K562 (cell line): ENCODE measurements around the gene ARHGAP26. TPM values are rescaled to one million over a fixed set of nuclear protein-coding genes. Genes with fewer than 3 reads are reported as not detected.

Source experiments
- ATAC-seq: fragments of 200-7000 bp; cut with Tn5 transposase; 3 replicates; pipeline ENCODE4 v1.9.1; 2020; ENCODE audit warnings: moderate library complexity
- BruUV-seq: library from RNA; stranded (reverse); fragments of 400-500 nt; replicated peaks from 2 replicates; lab custom pipeline; 2021; lab: Mats Ljungman, UMichigan
- CTCF ChIA-PET: fragments of 300-600 bp; formaldehyde crosslinking; extraction: SDS; loops from one replicate; lab custom pipeline; 2021; ENCODE audit warnings: low intra/inter-chr PET ratio; lab: Yijun Ruan, JAX
- POLR2A ChIA-PET: fragments of 300-600, 350-650 bp; sonication (Branson Sonifier 250); formaldehyde crosslinking; extraction: SDS; loops from one replicate; lab custom pipeline; 2021; ENCODE audit warnings: antibody characterized with exemption, inconsistent platforms; lab: Yijun Ruan, JAX
- DNase-seq, 4 experiments: peaks; one replicate each; pipeline versions ENCODE4 v3.0.0 to v3.0.0-alpha.2; 2011 to 2018; ENCODE audit warnings: low spot score in 3 of 4, mixed read lengths in 3 of 4; ENCODE audit errors: extremely low read depth in 1 of 4
- FAIRE-seq: peaks from 2 replicates; lab custom pipeline; 2011; peaks lifted over from hg19 to GRCh38; lab: Jason Lieb, UNC
- H2AFZ ChIP-seq: 2 replicates; pipeline ENCODE4 v1.6.0; 2011; ENCODE audit warnings: low read depth, low read length, control low read depth, inconsistent platforms
- H3K27ac ChIP-seq: fragments of 200-600 bp; 3 replicates; pipeline ENCODE4 v1.8.0; 2011; ENCODE audit warnings: low read depth, mild to moderate bottlenecking, control low read depth, inconsistent platforms, low read length, moderate library complexity, mixed read lengths; ENCODE audit errors: extremely low read depth
- H3K27me3 ChIP-seq, 2 experiments: fragments of 300-600 bp in 1 of 2; 2 replicates in 1 of 2; 3 replicates in 1 of 2; pipeline versions ENCODE4 v1.6.0 to v1.8.0; 2011; ENCODE audit warnings: inconsistent platforms in 2 of 2, low read length in 2 of 2, mild to moderate bottlenecking in 1 of 2, mixed read lengths in 1 of 2, moderate library complexity in 1 of 2; ENCODE audit not compliant: control insufficient read depth in 2 of 2, insufficient read depth in 2 of 2
- H3K36me3 ChIP-seq: fragments of 300-600 bp; 3 replicates; pipeline ENCODE4 v1.8.0; 2011; ENCODE audit warnings: mild to moderate bottlenecking, low read length, inconsistent platforms; ENCODE audit not compliant: control insufficient read depth, insufficient read depth
- H3K4me1 ChIP-seq, 2 experiments: fragments of 200-600 bp in 1 of 2; replicated peaks in 1 of 2; 2 replicates in 1 of 2; 3 replicates in 1 of 2; pipeline versions ENCODE4 v1.5.1 to v1.8.0; 2011; ENCODE audit warnings: inconsistent platforms in 2 of 2, low read length in 2 of 2, mild to moderate bottlenecking in 1 of 2, mixed read lengths in 1 of 2, moderate library complexity in 1 of 2; ENCODE audit not compliant: control insufficient read depth in 2 of 2, insufficient read depth in 2 of 2
- H3K4me2 ChIP-seq: 2 replicates; pipeline ENCODE4 v1.6.1; 2011; ENCODE audit warnings: low read length, control low read depth, inconsistent platforms, mixed read lengths; ENCODE audit not compliant: insufficient read depth
- H3K4me3 ChIP-seq: fragments of 200-600 bp; sonication (generic), shearing (Covaris generic); 2 replicates; pipeline ENCODE4 v1.5.1; 2016; ENCODE audit warnings: control low read depth, inconsistent platforms
- H3K79me2 ChIP-seq: fragments of 200-600 bp; 3 replicates; pipeline ENCODE4 v1.8.0; 2011; ENCODE audit warnings: low read length, inconsistent platforms; ENCODE audit not compliant: control insufficient read depth, insufficient read depth
- H3K9ac ChIP-seq, 2 experiments: 2 replicates each; pipeline versions ENCODE4 v1.6.0 to v1.6.1; 2011; ENCODE audit warnings: low read depth in 2 of 2, low read length in 2 of 2, control low read depth in 1 of 2, inconsistent platforms in 1 of 2, mild to moderate bottlenecking in 1 of 2, mixed read lengths in 1 of 2; ENCODE audit not compliant: insufficient read depth in 1 of 2
- H3K9me1 ChIP-seq: one replicate; pipeline ENCODE4 v1.6.0; 2011; ENCODE audit warnings: inconsistent platforms, mild to moderate bottlenecking, low read length, moderate library complexity; ENCODE audit not compliant: control insufficient read depth, insufficient read depth
- H3K9me3 ChIP-seq: replicated peaks from 2 replicates; pipeline ENCODE4 v1.5.1; 2011; ENCODE audit warnings: low read depth, low read length, inconsistent platforms; ENCODE audit not compliant: control insufficient read depth, insufficient read depth
- H4K20me1 ChIP-seq: replicated peaks from 2 replicates; pipeline ENCODE4 v1.6.1; 2011; ENCODE audit warnings: low read length, inconsistent platforms, mixed read lengths; ENCODE audit not compliant: control insufficient read depth, insufficient read depth
- RAD21 ChIP-seq, 2 experiments: fragments of 250-450 bp in 1 of 2; fragments of 450-650 bp in 1 of 2; sonication (Bioruptor Pico) in 1 of 2; formaldehyde crosslinking in 1 of 2; IDR thresholded peaks in 1 of 2; conservative IDR thresholded peaks in 1 of 2; 2 replicates each; pipeline versions ENCODE4 v1.4.0 to v1.8.0; 2020 to 2022; ENCODE audit warnings: mild to moderate bottlenecking in 2 of 2, moderate library complexity in 1 of 2
- RAD51 ChIP-seq: fragments of 450-650 bp; IDR thresholded peaks from 2 replicates; pipeline ENCODE4 v1.7.1; 2016; ENCODE audit warnings: low read depth, mild to moderate bottlenecking, borderline replicate concordance
- RFX1 ChIP-seq: fragments of 450-650 bp; IDR thresholded peaks from 2 replicates; pipeline ENCODE4 v1.6.1; 2016; ENCODE audit warnings: mild to moderate bottlenecking, moderate library complexity
- SNIP1 ChIP-seq: fragments of 450-650 bp; IDR thresholded peaks from 2 replicates; pipeline ENCODE4 v1.7.1; 2017; ENCODE audit warnings: low read depth, mild to moderate bottlenecking
- ZNF175 ChIP-seq: fragments of 200-800 bp; sonication (Bioruptor generic); IDR thresholded peaks from 2 replicates; pipeline ENCODE4 v1.6.1; 2016; ENCODE audit warnings: low read depth, mild to moderate bottlenecking, missing genetic modification characterization, missing compliant biosample characterization
- ZNF778 ChIP-seq: fragments of 450-650 bp; formaldehyde crosslinking; IDR thresholded peaks from 2 replicates; pipeline ENCODE4 v1.4.0; 2020; ENCODE audit warnings: mild to moderate bottlenecking, moderate library complexity
- WGBS: fragments of 100-300 bp; shearing (Covaris generic); methylation state at CpG from one replicate; pipeline ENCODE4 v1.1.6; 2016; ENCODE audit warnings: low coverage, mixed read lengths; ENCODE audit not compliant: insufficient coverage; ENCODE audit errors: missing lambda C conversion rate; 5-methylcytosine and 5-hydroxymethylcytosine counted together
- in situ Hi-C: fragments of 300-500 bp; cut with MboI; formaldehyde crosslinking; loops from 4 replicates; pipeline ENCODE4 v1.15.0; 2018; ENCODE audit warnings: inconsistent platforms, mixed read lengths
- intact Hi-C: fragments of 100-400 bp; cut with micrococcal nuclease; formaldehyde crosslinking; loops from 2 replicates; pipeline ENCODE4 v1.14.2; 2022
- polyA plus RNA-seq, 8 experiments: library from polyadenylated mRNA; depleted of rRNA in 4 of 8; stranded (reverse) in 5 of 8; unstranded in 3 of 8; fragments of >200 nt; fragmentation: Nextera tagmentation in 2 of 8; fragmentation: Illumina TruSeq in 1 of 8; extraction: Ambion mirVana in 2 of 8; extraction: Trizol in 1 of 8; gene quantifications; 2 replicates each; pipeline versions ENCODE4 v1.2.1 to v1.2.3, GENCODE V29; 2011 to 2014; ENCODE audit warnings: inconsistent platforms in 1 of 8, missing spikeins in 1 of 8
- total RNA-seq, 7 experiments: library from RNA; depleted of rRNA in 6 of 7; stranded (reverse); fragments of >200 nt in 6 of 7; fragmentation: Illumina TruSeq in 2 of 7; extraction: Trizol in 2 of 7; gene quantifications; 2 replicates each; pipeline versions ENCODE4 v1.2.1 to v1.2.3, GENCODE V29; 2011 to 2021; ENCODE audit warnings: low replicate concordance in 1 of 7
- TF ChIP-seq, protein P1 (sequence below): fragments of 250-450 bp; sonication (Bioruptor Pico); IDR thresholded peaks from 2 replicates; pipeline ENCODE4 v1.5.0; 2022; ENCODE audit warnings: mild to moderate bottlenecking
- TF ChIP-seq, protein P2 (sequence below), 3 experiments: IDR thresholded peaks in 2 of 3; conservative IDR thresholded peaks in 1 of 3; 2 replicates each; pipeline ENCODE4 v1.5.1; 2011 to 2012; ENCODE audit warnings: low read length in 3 of 3, mild to moderate bottlenecking in 3 of 3, control low read depth in 2 of 3, improper control_type of control experiment in 1 of 3, inconsistent platforms in 1 of 3, low read depth in 1 of 3, mixed read lengths in 1 of 3, moderate library complexity in 1 of 3; ENCODE audit not compliant: insufficient read depth in 2 of 3

Gene ARHGAP26
- total and polyA plus RNA-seq, 9 of the 15 experiments (the other 6 are each of a cell fraction or from before 2014, with no cell fraction given): 0.13 to 1.1 (median 0.55) TPM

DNA sequence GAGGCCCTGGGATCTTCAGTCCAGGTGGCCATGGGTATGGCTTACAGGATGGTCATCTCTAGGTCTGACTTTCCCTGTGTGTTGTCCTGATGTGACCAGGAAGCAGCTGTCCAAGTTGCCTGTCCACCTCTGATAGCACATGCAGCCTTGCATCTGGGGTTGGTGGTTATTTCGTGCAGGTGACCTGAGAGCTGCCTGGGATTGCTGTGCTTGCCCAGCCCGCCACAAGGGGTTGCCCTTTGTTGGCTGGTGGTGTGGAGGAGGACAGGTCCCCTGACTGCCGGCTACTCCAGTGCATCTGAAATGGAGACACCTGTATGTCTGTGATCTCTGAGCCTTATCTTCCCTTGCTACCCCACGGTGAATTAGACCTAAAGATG lies 212.6 kb downstream of the ARHGAP26 start:
- Histone ChIP-seq H3K9me3 (no peaks in the 10 kb centered on the region), H3K27me3 (0 out of 5 replicates have a peak, but pooled peaks cover 0 to 10% of the 10 kb centered on the region in 2 experiments), H3K9ac (no peak overlapping the region), H4K20me1 (no peaks in the 10 kb centered on the region), H3K36me3 (no peaks in the 10 kb centered on the region), H3K27ac (no peak overlapping the region), H3K4me1 (no peaks in the 10 kb centered on the region; a peak in 1 of 5 replicates), H2AFZ (no peak overlapping the region), H3K4me3 (no peak overlapping the region), H3K9me1 (no peaks in the 10 kb centered on the region), H3K4me2 (no peak overlapping the region), H3K79me2 (no peaks in the 10 kb centered on the region)
- ATAC-seq (peak; percentile 80), FAIRE-seq (no peak), DNase-seq (peak in 2 of 4 experiments; percentile 14 to 25)
- 0% methylated on average over 4 of the region's 4 CpGs for WGBS
- in situ Hi-C loops: no loop called here
- TF ChIP-seq SNIP1 (no peak), RAD51 (no peak), ZNF778 (CRISPR knock-in tag) (no peak), RAD21 (CRISPR knock-in tag; conservative IDR thresholded peaks at IDR 0.05 in 1 of 2, IDR thresholded peaks at IDR 0.05 in 1 of 2) (peak; percentile 15 to 46; a peak in 1 of 4 replicates), RFX1 (no peak), ZNF175 (no peak)
- TF ChIP-seq, protein P1, sequence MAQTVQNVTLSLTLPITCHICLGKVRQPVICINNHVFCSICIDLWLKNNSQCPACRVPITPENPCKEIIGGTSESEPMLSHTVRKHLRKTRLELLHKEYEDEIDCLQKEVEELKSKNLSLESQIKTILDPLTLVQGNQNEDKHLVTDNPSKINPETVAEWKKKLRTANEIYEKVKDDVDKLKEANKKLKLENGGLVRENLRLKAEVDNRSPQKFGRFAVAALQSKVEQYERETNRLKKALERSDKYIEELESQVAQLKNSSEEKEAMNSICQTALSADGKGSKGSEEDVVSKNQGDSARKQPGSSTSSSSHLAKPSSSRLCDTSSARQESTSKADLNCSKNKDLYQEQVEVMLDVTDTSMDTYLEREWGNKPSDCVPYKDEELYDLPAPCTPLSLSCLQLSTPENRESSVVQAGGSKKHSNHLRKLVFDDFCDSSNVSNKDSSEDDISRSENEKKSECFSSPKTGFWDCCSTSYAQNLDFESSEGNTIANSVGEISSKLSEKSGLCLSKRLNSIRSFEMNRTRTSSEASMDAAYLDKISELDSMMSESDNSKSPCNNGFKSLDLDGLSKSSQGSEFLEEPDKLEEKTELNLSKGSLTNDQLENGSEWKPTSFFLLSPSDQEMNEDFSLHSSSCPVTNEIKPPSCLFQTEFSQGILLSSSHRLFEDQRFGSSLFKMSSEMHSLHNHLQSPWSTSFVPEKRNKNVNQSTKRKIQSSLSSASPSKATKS (CRISPR knock-in tag): no peak
- TF ChIP-seq, protein P2, sequence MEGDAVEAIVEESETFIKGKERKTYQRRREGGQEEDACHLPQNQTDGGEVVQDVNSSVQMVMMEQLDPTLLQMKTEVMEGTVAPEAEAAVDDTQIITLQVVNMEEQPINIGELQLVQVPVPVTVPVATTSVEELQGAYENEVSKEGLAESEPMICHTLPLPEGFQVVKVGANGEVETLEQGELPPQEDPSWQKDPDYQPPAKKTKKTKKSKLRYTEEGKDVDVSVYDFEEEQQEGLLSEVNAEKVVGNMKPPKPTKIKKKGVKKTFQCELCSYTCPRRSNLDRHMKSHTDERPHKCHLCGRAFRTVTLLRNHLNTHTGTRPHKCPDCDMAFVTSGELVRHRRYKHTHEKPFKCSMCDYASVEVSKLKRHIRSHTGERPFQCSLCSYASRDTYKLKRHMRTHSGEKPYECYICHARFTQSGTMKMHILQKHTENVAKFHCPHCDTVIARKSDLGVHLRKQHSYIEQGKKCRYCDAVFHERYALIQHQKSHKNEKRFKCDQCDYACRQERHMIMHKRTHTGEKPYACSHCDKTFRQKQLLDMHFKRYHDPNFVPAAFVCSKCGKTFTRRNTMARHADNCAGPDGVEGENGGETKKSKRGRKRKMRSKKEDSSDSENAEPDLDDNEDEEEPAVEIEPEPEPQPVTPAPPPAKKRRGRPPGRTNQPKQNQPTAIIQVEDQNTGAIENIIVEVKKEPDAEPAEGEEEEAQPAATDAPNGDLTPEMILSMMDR (IDR thresholded peaks at IDR 0.05 in 2 of 3, conservative IDR thresholded peaks at IDR 0.05 in 1 of 3; ENCODE audit: insufficient read depth in 2 of 3, low read depth in 1 of 3, low read length in 3 of 3): peak; percentile 32 to 45 (median 35); a peak in 5 of 6 replicates
- POLR2A ChIA-PET: no interaction called here
- CTCF ChIA-PET: no interaction called here
- intact Hi-C loops: no loop called here
- BruUV-seq: no TSS peak
